Suprapubic skin (tissue), 4 donors: ENCODE data around the gene HEXD. TPM values are rescaled to one million over a fixed set of nuclear protein-coding genes. Genes with fewer than 3 reads are reported as not detected.

Experiments used
- DNase-seq, 2 donors: peaks; one replicate each; pipeline ENCODE4 v3.0.0-alpha.2; 2019; ENCODE audit warnings: low spot score in 2 of 2
- H3K27ac ChIP-seq: fragments of 200-600 bp; sonication (generic); one replicate; pipeline ENCODE4 v1.5.1; 2019
- H3K27me3 ChIP-seq: fragments of 200-600 bp; sonication (generic); one replicate; pipeline ENCODE4 v1.5.1; 2019
- H3K36me3 ChIP-seq: fragments of 200-600 bp; sonication (generic); one replicate; pipeline ENCODE4 v1.5.1; 2019
- H3K4me1 ChIP-seq: fragments of 200-600 bp; sonication (generic); one replicate; pipeline ENCODE4 v1.5.1; 2019
- H3K4me3 ChIP-seq: fragments of 200-600 bp; sonication (generic); one replicate; pipeline ENCODE4 v1.5.1; 2019; ENCODE audit warnings: mild to moderate bottlenecking
- H3K9me3 ChIP-seq: fragments of 200-600 bp; sonication (generic); one replicate; pipeline ENCODE4 v1.5.1; 2019
- CTCF ChIP-seq, 2 donors: fragments of 200-600 bp in 1 of 2; fragments of 450-650 bp in 1 of 2; sonication (generic) in 1 of 2; IDR thresholded peaks; one replicate each; pipeline ENCODE4 v1.5.1; 2016 to 2019; ENCODE audit warnings: antibody characterized with exemption in 2 of 2, mild to moderate bottlenecking in 1 of 2, moderate library complexity in 1 of 2
- EP300 ChIP-seq: sonication (generic); formaldehyde crosslinking; IDR thresholded peaks from one replicate; pipeline ENCODE4 v1.6.1; 2017; ENCODE audit warnings: antibody characterized with exemption
- POLR2A ChIP-seq, 2 donors: fragments of 450-650 bp; IDR thresholded peaks; one replicate each; pipeline ENCODE4 v1.6.1; 2017; ENCODE audit warnings: antibody characterized with exemption in 2 of 2, mild to moderate bottlenecking in 2 of 2, moderate library complexity in 2 of 2
- POLR2AphosphoS5 ChIP-seq, 3 donors: sonication (generic); formaldehyde crosslinking; IDR thresholded peaks; one replicate each; pipeline ENCODE4 v1.6.1; 2017; ENCODE audit warnings: antibody characterized with exemption in 3 of 3
- WGBS: methylation state at CpG from one replicate; pipeline ENCODE4 v1.1.5; 2018; 5-methylcytosine and 5-hydroxymethylcytosine counted together
- total RNA-seq, 4 donors: library from RNA; depleted of rRNA; stranded (reverse); fragments of >200 nt; gene quantifications; one replicate each; pipeline ENCODE4 v1.1.0, GENCODE V29; 2016

Gene HEXD
- total RNA-seq = 10 to 100 TPM; 28.1 to 84.6 (median 33.4) TPM

- DNase-seq = no peak
- H3K36me3 ChIP-seq = peaks cover 5% of the 10 kb centered on the region
- H3K9me3 ChIP-seq = no peaks in the 10 kb centered on the region
- peak within 1 kb of the TSS; percentile 93 for H3K27ac ChIP-seq
- under 1% methylated on average over 18 of the region's 108 CpGs for WGBS
- no peaks in the 10 kb centered on the region for H3K27me3 ChIP-seq
- peak within 1 kb of the TSS; percentile 75 for H3K4me3 ChIP-seq
- H3K4me1 ChIP-seq = peaks cover 32% of the 10 kb centered on the region
- TF ChIP-seq POLR2A (IDR thresholded peaks at IDR 0.05) (peak in 1 of 2 donors; percentile 59), EP300 (no peak), CTCF (IDR thresholded peaks at IDR 0.05) (peak in 1 of 2 donors; percentile 15), POLR2AphosphoS5 (IDR thresholded peaks at IDR 0.05) (peak in 1 of 3 donors; percentile 28)
These were observed at the start of gene HEXD, which contains the start of gene OGFOD3 for GRCh38 chr17:82418001-82418986. Gene HEXD, plus strand, starts transcription at chr17:82418347. Its CDS starts 1,453 bp downstream, at chr17:82419800. Gene OGFOD3, minus strand, starts transcription at chr17:82418586. Its CDS starts 101 bp downstream, at chr17:82418485.

- 74% methylated on average over 7 of the region's 7 CpGs for WGBS
- Histone ChIP-seq H3K4me1 (peaks cover 20% of the 10 kb centered on the region), H3K36me3 (no peaks in the 10 kb centered on the region), H3K4me3 (no peak overlapping the region), H3K27ac (no peak overlapping the region), H3K27me3 (peaks cover 55% of the 10 kb centered on the region), H3K9me3 (no peaks in the 10 kb centered on the region)
- no peak for TF ChIP-seq EP300
- TF ChIP-seq CTCF (IDR thresholded peaks at IDR 0.05) = no peak
- TF ChIP-seq POLR2A (IDR thresholded peaks at IDR 0.05) = no peak
- no peak for TF ChIP-seq POLR2AphosphoS5 (IDR thresholded peaks at IDR 0.05)
- no peak for DNase-seq
These were observed 48.9 kb upstream of the HEXD start for GRCh38 chr17:82369211-82369610.

- WGBS = 28% methylated on average over 23 of the region's 38 CpGs
- Histone ChIP-seq H3K36me3 (no peaks in the 10 kb centered on the region), H3K27me3 (peaks cover 70% of the 10 kb centered on the region), H3K4me3 (peak overlapping the region; percentile 42), H3K4me1 (peaks cover 23% of the 10 kb centered on the region), H3K27ac (no peak overlapping the region), H3K9me3 (no peaks in the 10 kb centered on the region)
- TF ChIP-seq POLR2AphosphoS5 (IDR thresholded peaks at IDR 0.05) = no peak
- no peak for TF ChIP-seq EP300
- no peak for TF ChIP-seq CTCF (IDR thresholded peaks at IDR 0.05)
- no peak for TF ChIP-seq POLR2A (IDR thresholded peaks at IDR 0.05)
- no peak for DNase-seq
These were observed 47.4 kb upstream of the HEXD start for GRCh38 chr17:82370471-82371332.

- Histone ChIP-seq H3K36me3 (no peaks in the 10 kb centered on the region), H3K4me1 (peaks cover 23% of the 10 kb centered on the region), H3K27ac (no peak within 1 kb of the TSS), H3K4me3 (peak within 1 kb of the TSS; percentile 42), H3K27me3 (peaks cover 73% of the 10 kb centered on the region), H3K9me3 (no peaks in the 10 kb centered on the region)
- DNase-seq = no peak
- WGBS = 4% methylated on average over 14 of the region's 109 CpGs
- TF ChIP-seq CTCF (IDR thresholded peaks at IDR 0.05) (no peak), EP300 (no peak), POLR2A (IDR thresholded peaks at IDR 0.05) (no peak), POLR2AphosphoS5 (IDR thresholded peaks at IDR 0.05) (no peak)
These were observed 46.6 kb upstream of the HEXD start, which contains the start of gene UTS2R for GRCh38 chr17:82371333-82372248. Gene UTS2R, plus strand, starts transcription at chr17:82371765. Its CDS starts 2,560 bp downstream, at chr17:82374325.
